ENCODE results near the gene PLSCR3. TPM values are rescaled to one million over a fixed set of nuclear protein-coding genes. Genes with fewer than 3 reads are reported as not detected.

PLSCR3 gene
- total RNA-seq, 4 donors from 2014 or later, result 21.6 to 55.3 (median 40.7) TPM

- Histone ChIP-seq H3K9me3 (no peaks in the 10 kb centered on the region), H3K27ac (peak within 1 kb of the TSS; percentile 97), H3K4me1 (peaks cover 75% of the 10 kb centered on the region), H3K27me3 (no peaks in the 10 kb centered on the region), H3K36me3 (no peaks in the 10 kb centered on the region), H3K4me3 (peak within 1 kb of the TSS; percentile 79)
- 6% methylated on average over 28 of the region's 91 CpGs for WGBS
- TF ChIP-seq POLR2A (IDR thresholded peaks at IDR 0.05) (no peak), POLR2AphosphoS5 (IDR thresholded peaks at IDR 0.05) (peak; percentile 25 to 60 (median 41)), EP300 (IDR thresholded peaks at IDR 0.05) (no peak), CTCF (IDR thresholded peaks at IDR 0.05) (no peak)
- DNase-seq (ENCODE audit: low spot score in 2 of 2), result peak; percentile 93
Measured at GRCh38 chr17:7351665-7352502, 42.4 kb downstream of the PLSCR3 start, which contains the start of gene KCTD11. TSS of gene KCTD11 (plus strand) at chr17:7352162.

- H3K9me3 ChIP-seq, result no peaks in the 10 kb centered on the region
- H3K4me3 ChIP-seq, result no peak overlapping the region
- peaks cover 2% of the 10 kb centered on the region for H3K27me3 ChIP-seq
- WGBS, result 60% methylated on average over 19 of the region's 19 CpGs
- TF ChIP-seq POLR2A (IDR thresholded peaks at IDR 0.05), result no peak
- no peak for TF ChIP-seq CTCF (IDR thresholded peaks at IDR 0.05)
- no peak for TF ChIP-seq EP300 (IDR thresholded peaks at IDR 0.05)
- no peak for TF ChIP-seq POLR2AphosphoS5 (IDR thresholded peaks at IDR 0.05)
- peaks cover 46% of the 10 kb centered on the region for H3K4me1 ChIP-seq
- no peaks in the 10 kb centered on the region for H3K36me3 ChIP-seq
- H3K27ac ChIP-seq, result no peak overlapping the region
- peak in 1 of 2 donors; percentile 67 for DNase-seq (ENCODE audit: low spot score in 2 of 2)
Measured at GRCh38 chr17:7348478-7349242, 45.7 kb downstream of the PLSCR3 start.

GRCh38 chr17:7347630-7348477 is 46.5 kb downstream of the PLSCR3 start:
- Histone ChIP-seq H3K36me3 (no peaks in the 10 kb centered on the region), H3K9me3 (no peaks in the 10 kb centered on the region), H3K4me1 (peaks cover 38% of the 10 kb centered on the region), H3K27me3 (peaks cover 9% of the 10 kb centered on the region), H3K27ac (no peak overlapping the region), H3K4me3 (no peak overlapping the region)
- peak in 1 of 2 donors; percentile 64 for DNase-seq (ENCODE audit: low spot score in 2 of 2)
- TF ChIP-seq POLR2A (IDR thresholded peaks at IDR 0.05) (no peak), POLR2AphosphoS5 (IDR thresholded peaks at IDR 0.05) (no peak), CTCF (IDR thresholded peaks at IDR 0.05) (no peak), EP300 (IDR thresholded peaks at IDR 0.05) (no peak)
- WGBS, result 59% methylated on average over 17 of the region's 19 CpGs

GRCh38 chr17:7346761-7347614 is 47.3 kb downstream of the PLSCR3 start:
- Histone ChIP-seq H3K27me3 (peaks cover 9% of the 10 kb centered on the region), H3K4me3 (no peak overlapping the region), H3K9me3 (no peaks in the 10 kb centered on the region), H3K4me1 (peaks cover 31% of the 10 kb centered on the region), H3K36me3 (no peaks in the 10 kb centered on the region), H3K27ac (no peak overlapping the region)
- DNase-seq (ENCODE audit: low spot score in 2 of 2), result peak in 1 of 2 donors; percentile 64
- WGBS, result 82% methylated on average over 11 of the region's 18 CpGs
- TF ChIP-seq POLR2AphosphoS5 (IDR thresholded peaks at IDR 0.05), result no peak
- no peak for TF ChIP-seq POLR2A (IDR thresholded peaks at IDR 0.05)
- TF ChIP-seq EP300 (IDR thresholded peaks at IDR 0.05), result no peak
- no peak for TF ChIP-seq CTCF (IDR thresholded peaks at IDR 0.05)
